Brain microvascular endothelial cell (primary cell): ENCODE measurements around the gene METRNL.
"Not testable (repeated sequence)": the region's sequence is repeated elsewhere in the genome, so short reads cannot be mapped to it uniquely, and the experiment has no call there.

Experiments
- DNase-seq: peaks from one replicate; pipeline ENCODE4 v3.0.0-alpha.2; 2020
- H3K27ac ChIP-seq: fragments of 250-450 bp; sonication (Bioruptor Pico); 2 replicates; pipeline ENCODE4 v1.5.1; 2020; ENCODE audit warnings: mild to moderate bottlenecking, moderate library complexity
- H3K27me3 ChIP-seq: fragments of 250-450 bp; sonication (Bioruptor Pico); replicated peaks from 2 replicates; pipeline ENCODE4 v1.5.1; 2020; ENCODE audit warnings: mild to moderate bottlenecking
- H3K36me3 ChIP-seq: fragments of 250-450 bp; sonication (Bioruptor Pico); replicated peaks from 2 replicates; pipeline ENCODE4 v1.5.1; 2020; ENCODE audit warnings: mild to moderate bottlenecking
- H3K4me3 ChIP-seq: 2 replicates; pipeline ENCODE4 v1.5.1; 2011; ENCODE audit warnings: low read depth, mild to moderate bottlenecking, control low read depth, low read length, moderate library complexity
- in situ Hi-C: cut with HindIII; loops from 2 replicates; pipeline ENCODE4 v1.10.0; 2017; ENCODE audit warnings: low sequenced_read_pairs, low pct_ligation_motif_present
- TF ChIP-seq, protein P1 (sequence below): IDR thresholded peaks from 2 replicates; pipeline ENCODE4 v1.5.1; 2011; ENCODE audit warnings: low read depth, mild to moderate bottlenecking, moderate library complexity, low read length, control low read depth, inconsistent platforms; ENCODE audit errors: missing control alignments

The METRNL gene

DNA sequence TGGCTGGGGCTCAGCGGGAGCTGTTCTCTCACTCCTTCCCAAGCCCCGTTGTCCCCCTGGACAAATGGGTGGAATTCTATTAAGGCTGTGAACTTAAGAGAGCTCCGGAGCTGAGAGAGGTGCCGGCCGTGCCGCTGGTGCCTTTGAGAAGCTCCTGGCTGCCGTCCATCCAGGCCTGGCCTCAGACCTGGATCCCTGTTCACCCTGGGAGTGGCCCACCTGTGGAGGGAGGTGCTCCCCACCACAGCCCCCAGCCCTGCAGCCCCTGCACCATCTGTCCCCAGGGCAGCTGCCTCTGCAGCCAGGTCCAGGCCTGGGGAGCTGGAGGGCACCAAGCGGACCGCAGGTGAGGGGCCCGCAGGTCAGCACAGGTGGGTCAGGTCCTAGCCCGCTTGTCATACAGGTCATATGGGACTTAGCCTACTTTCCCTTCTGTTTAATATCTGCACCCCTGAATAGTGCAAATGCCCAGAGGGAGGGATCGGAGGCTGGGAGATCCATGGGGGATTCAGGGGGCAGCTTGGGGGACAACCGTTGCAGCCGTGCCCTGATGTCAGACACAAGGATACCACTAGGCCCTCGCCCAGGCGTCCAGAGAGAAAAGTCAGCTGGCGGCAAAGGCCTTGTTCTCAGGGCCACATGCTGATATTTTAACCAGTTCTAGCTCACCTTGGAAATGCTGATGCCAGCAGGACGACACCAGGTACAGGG lies 15.2 kb upstream of the METRNL start:
- no peak overlapping the region for H3K27ac ChIP-seq
- TF ChIP-seq, protein P1, sequence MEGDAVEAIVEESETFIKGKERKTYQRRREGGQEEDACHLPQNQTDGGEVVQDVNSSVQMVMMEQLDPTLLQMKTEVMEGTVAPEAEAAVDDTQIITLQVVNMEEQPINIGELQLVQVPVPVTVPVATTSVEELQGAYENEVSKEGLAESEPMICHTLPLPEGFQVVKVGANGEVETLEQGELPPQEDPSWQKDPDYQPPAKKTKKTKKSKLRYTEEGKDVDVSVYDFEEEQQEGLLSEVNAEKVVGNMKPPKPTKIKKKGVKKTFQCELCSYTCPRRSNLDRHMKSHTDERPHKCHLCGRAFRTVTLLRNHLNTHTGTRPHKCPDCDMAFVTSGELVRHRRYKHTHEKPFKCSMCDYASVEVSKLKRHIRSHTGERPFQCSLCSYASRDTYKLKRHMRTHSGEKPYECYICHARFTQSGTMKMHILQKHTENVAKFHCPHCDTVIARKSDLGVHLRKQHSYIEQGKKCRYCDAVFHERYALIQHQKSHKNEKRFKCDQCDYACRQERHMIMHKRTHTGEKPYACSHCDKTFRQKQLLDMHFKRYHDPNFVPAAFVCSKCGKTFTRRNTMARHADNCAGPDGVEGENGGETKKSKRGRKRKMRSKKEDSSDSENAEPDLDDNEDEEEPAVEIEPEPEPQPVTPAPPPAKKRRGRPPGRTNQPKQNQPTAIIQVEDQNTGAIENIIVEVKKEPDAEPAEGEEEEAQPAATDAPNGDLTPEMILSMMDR: no peak
- H3K27me3 ChIP-seq: no peaks in the 10 kb centered on the region
- no peak overlapping the region for H3K4me3 ChIP-seq
- in situ Hi-C loops: no loop called here
- no peaks in the 10 kb centered on the region for H3K36me3 ChIP-seq
- no peak for DNase-seq

DNA sequence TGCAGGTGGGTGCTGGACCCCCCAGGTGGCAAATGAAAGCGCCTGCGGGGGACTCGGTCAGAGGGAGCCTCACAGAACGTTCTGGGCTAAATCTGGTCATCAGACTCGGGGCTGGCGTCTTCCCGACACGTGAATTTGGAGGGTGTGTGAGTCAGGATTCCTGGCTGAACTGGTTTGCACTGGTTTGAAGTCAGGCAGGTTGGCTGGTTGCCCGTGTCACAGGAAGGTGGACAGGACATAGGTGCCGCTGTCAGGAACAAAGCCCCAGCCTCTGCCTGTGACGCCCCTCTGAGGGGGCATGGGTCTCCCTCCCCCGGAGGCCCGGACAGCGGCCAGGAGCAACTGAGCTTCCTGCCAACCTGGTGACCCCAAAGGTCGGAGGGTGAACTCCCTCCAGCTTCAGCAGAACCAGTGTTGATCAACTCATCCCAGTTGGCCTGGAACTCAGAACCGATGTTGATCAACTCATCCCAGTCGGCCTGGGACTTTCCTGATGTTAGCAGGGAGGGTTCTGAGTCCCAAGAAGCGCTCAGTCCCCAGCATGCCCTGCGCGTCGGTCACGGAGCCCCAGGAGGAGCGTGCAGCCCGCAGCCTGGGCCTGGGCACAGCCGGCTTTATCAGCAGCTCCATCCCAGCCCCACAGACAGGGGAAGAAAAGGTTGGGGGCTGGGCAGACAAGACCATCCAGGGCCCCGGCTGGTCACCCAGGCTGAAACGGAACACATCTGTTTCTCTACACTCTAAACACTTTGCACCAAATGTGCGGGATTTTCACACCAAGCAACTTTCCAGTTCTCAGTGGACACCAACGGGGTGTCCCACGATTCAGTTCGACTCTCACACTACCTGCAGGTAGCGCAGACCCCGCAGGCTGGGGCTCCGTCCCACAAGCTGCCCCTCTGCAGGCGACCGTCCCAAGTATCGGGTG lies 14.4 kb upstream of the METRNL start:
- in situ Hi-C loops: no loop called here
- Histone ChIP-seq H3K4me3 (no peak overlapping the region), H3K27ac (no peak overlapping the region), H3K36me3 (no peaks in the 10 kb centered on the region), H3K27me3 (no peaks in the 10 kb centered on the region)
- TF ChIP-seq, protein P1: no peak
- no peak for DNase-seq

DNA sequence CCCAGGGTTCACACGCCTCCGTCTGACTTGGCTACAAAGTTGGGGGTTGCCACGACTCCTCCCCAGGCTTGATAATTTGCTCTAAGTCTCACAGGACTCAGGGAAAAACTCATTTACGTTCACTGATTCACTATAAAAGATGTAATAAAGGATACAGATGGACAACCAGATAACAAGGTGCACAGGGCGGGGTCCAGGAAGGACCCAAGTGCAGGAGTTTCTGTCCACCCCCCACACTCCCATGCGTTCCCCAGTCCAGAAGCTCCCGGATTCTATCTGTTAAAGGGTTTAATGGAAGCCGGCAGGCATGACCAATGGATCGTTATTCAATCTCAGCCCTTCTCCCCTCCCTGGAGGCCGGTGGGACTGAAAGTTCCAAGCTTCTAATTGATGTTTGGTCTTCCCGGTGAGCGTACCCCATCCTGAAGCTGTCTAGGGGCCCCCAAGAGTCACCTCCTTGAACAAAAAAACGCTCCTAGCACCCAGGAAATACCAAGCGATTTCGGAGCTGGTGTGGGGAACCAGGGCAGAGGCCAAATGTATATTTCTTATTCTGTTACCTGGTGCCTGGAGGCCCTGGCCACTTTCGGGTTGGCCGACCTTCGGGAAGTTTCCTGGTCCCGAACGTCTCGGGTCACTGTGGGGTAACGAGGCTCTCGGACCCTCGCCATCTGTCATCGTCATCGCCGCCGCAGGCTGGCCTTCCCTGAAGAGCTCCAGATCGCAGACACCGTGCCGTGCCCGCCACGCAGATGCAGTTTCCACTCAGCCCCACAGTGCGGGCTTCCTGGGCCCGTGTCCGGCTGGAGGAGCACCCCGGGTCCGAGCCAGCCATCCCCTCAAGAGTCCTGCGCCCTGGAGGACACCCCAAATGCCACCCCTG lies 13.5 kb upstream of the METRNL start:
- no peaks in the 10 kb centered on the region for H3K27me3 ChIP-seq
- TF ChIP-seq, protein P1: no peak
- H3K27ac ChIP-seq: no peak overlapping the region
- DNase-seq: no peak
- no peaks in the 10 kb centered on the region for H3K36me3 ChIP-seq
- no peak overlapping the region for H3K4me3 ChIP-seq
- in situ Hi-C loops: no loop called here

DNA sequence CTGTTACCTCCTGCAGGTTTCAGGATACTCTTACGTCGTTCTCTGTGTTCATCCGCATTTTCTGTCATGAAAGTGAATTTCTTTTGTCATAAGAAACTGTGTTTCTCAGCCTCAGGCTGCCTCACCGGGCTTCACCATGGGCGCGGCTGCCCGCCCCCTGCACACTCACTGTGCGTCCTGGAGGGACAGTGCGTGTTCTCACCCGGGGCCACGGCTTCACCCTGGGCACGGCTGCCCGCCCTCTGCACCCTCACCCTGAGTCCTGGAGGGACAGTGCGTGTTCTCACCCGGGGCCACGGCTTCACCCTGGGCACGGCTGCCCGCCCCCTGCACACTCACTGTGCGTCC lies 12.9 kb upstream of the METRNL start:
- H3K27ac ChIP-seq, H3K4me3 ChIP-seq, H3K36me3 ChIP-seq, H3K27me3 ChIP-seq, in situ Hi-C loops, DNase-seq: not testable (repeated sequence)

DNA sequence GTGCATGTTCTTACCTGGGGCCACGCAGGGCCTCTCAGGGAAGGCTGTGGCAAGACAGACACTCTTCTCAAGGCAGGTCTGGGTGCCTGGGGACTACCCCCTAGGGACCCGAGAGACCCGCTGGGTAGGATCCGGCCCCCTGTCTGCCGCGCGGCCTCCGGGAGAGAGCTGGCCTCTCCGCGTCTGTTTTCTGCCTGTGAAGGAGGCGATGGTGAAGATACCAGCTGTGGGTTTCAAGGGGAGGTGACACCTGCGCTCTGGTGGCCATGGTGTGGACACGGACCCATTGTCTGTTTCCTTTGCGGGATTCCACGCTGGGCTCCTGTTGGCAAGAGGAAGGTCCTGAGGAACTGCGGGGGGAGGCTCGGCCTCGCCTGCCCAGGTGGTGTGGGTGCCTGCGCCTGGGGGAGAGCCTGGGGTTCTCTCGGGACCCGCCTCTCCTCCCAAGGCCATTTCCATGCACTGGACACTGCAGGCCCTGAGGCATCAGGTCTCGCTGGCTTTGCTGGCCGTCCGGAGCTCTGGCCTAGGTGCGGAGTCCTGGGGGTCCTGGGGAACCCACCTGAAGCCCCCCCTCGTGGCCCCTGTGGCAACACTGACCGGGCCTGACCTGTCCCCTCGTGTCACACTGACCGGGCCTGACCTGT lies 12.2 kb upstream of the METRNL start:
- Histone ChIP-seq H3K36me3 (no peaks in the 10 kb centered on the region), H3K4me3 (no peak overlapping the region), H3K27ac (no peak overlapping the region), H3K27me3 (no peaks in the 10 kb centered on the region)
- no peak for DNase-seq
- TF ChIP-seq, protein P1: no peak
- in situ Hi-C loops: no loop called here
